H1 (cell line): ENCODE measurements around the gene PIAS3. TPM values are rescaled to one million over a fixed set of nuclear protein-coding genes. Genes with fewer than 3 reads are reported as not detected.

Experiments used
- CTCF ChIA-PET: fragments of 300-600 bp; sonication (Branson Sonifier 250); formaldehyde crosslinking; loops from one replicate; lab custom pipeline; 2021; ENCODE audit not compliant: partially characterized antibody; lab: Charles Lee
- POLR2A ChIA-PET: fragments of 300-600 bp; sonication (Branson Sonifier 250); formaldehyde crosslinking; loops from one replicate; lab custom pipeline; 2021; ENCODE audit warnings: inconsistent platforms; ENCODE audit not compliant: partially characterized antibody; lab: Charles Lee
- DNase-seq, 2 experiments: peaks; one replicate each; pipeline versions ENCODE4 v3.0.0 to v3.0.0-alpha.2; 2010 to 2022; ENCODE audit warnings: low spot score in 2 of 2, low read depth in 1 of 2, mixed read lengths in 1 of 2
- FAIRE-seq: peaks from 2 replicates; lab custom pipeline; 2011; peaks lifted over from hg19 to GRCh38; lab: Jason Lieb, UNC
- H2AFZ ChIP-seq: 2 replicates; pipeline ENCODE4 v1.8.1; 2012; ENCODE audit warnings: low read length, inconsistent platforms
- H2AK5ac ChIP-seq: 2 replicates; pipeline ENCODE4 v1.6.1; 2013; ENCODE audit warnings: low read depth, low read length
- H2BK120ac ChIP-seq: replicated peaks from 2 replicates; pipeline ENCODE3; 2013; ENCODE audit warnings: low read depth, low read length, inconsistent platforms
- H2BK12ac ChIP-seq: 2 replicates; pipeline ENCODE4 v1.6.1; 2013; ENCODE audit warnings: low read depth, low read length
- H2BK15ac ChIP-seq: 2 replicates; pipeline ENCODE4 v1.6.1; 2013; ENCODE audit warnings: low read length
- H2BK20ac ChIP-seq: 2 replicates; pipeline ENCODE4 v1.6.1; 2013; ENCODE audit warnings: low read length
- H2BK5ac ChIP-seq: 2 replicates; pipeline ENCODE4 v1.6.1; 2013; ENCODE audit warnings: low read depth, low read length
- H3K14ac ChIP-seq: 2 replicates; pipeline ENCODE4 v1.6.1; 2013; ENCODE audit warnings: inconsistent platforms; ENCODE audit not compliant: insufficient read length
- H3K18ac ChIP-seq: 2 replicates; pipeline ENCODE4 v1.6.1; 2013; ENCODE audit warnings: low read length; ENCODE audit errors: extremely low read depth
- H3K23ac ChIP-seq: 2 replicates; pipeline ENCODE4 v1.6.1; 2013; ENCODE audit warnings: inconsistent platforms; ENCODE audit not compliant: insufficient read length
- H3K23me2 ChIP-seq: 2 replicates; pipeline ENCODE4 v1.6.1; 2013; ENCODE audit warnings: low read depth, low read length
- H3K27ac ChIP-seq: 2 replicates; pipeline ENCODE4 v1.6.1; 2011; ENCODE audit warnings: low read depth, low read length, inconsistent platforms
- H3K27me3 ChIP-seq, 4 experiments: replicated peaks in 1 of 4; 1 replicate in 1 of 4; 2 replicates in 3 of 4; pipeline versions ENCODE4 v1.6.1 to v1.8.1; 2011 to 2013; ENCODE audit warnings: low read length in 3 of 4, mild to moderate bottlenecking in 3 of 4, inconsistent platforms in 2 of 4, mixed read lengths in 2 of 4, moderate library complexity in 1 of 4; ENCODE audit not compliant: control insufficient read depth in 3 of 4, insufficient read depth in 3 of 4; ENCODE audit errors: extremely low read depth in 1 of 4
- H3K36me3 ChIP-seq, 4 experiments: 2 replicates each; pipeline versions ENCODE4 v1.6.1 to v1.8.1; 2011 to 2013; ENCODE audit warnings: mild to moderate bottlenecking in 4 of 4, low read length in 3 of 4, moderate library complexity in 2 of 4, control low read depth in 1 of 4, inconsistent platforms in 1 of 4; ENCODE audit not compliant: insufficient read depth in 4 of 4, control insufficient read depth in 2 of 4
- H3K4ac ChIP-seq: replicated peaks from 2 replicates; pipeline ENCODE3; 2013; ENCODE audit warnings: low read length, low read depth, mixed read lengths, inconsistent platforms; ENCODE audit not compliant: insufficient read length
- H3K4me1 ChIP-seq, 4 experiments: replicated peaks in 1 of 4; 1 replicate in 1 of 4; 2 replicates in 3 of 4; pipeline versions ENCODE4 v1.6.1 to v1.8.1; 2011 to 2013; ENCODE audit warnings: low read length in 3 of 4, inconsistent platforms in 2 of 4, mixed read lengths in 1 of 4; ENCODE audit not compliant: insufficient read depth in 4 of 4, control insufficient read depth in 3 of 4
- H3K4me2 ChIP-seq, 2 experiments: 2 replicates each; pipeline versions ENCODE4 v1.6.1 to v1.8.1; 2011 to 2013; ENCODE audit warnings: low read depth in 2 of 2, low read length in 2 of 2, control low read depth in 1 of 2, inconsistent platforms in 1 of 2, mild to moderate bottlenecking in 1 of 2; ENCODE audit not compliant: insufficient read depth in 1 of 2
- H3K4me3 ChIP-seq, 4 experiments: fragments of 200-600, 300-600 bp in 1 of 4; sonication (generic), shearing (Covaris generic), sonication (Bioruptor Twin) in 1 of 4; 2 replicates each; pipeline versions ENCODE4 v1.5.1 to v1.8.1; 2011 to 2016; ENCODE audit warnings: low read length in 4 of 4, low read depth in 3 of 4, control low read depth in 2 of 4, inconsistent platforms in 2 of 4, mild to moderate bottlenecking in 2 of 4, mixed read lengths in 1 of 4, moderate library complexity in 1 of 4; ENCODE audit not compliant: insufficient read depth in 2 of 4; ENCODE audit errors: extremely low read depth in 1 of 4
- H3K56ac ChIP-seq: replicated peaks from 2 replicates; pipeline ENCODE3; 2013; ENCODE audit warnings: low read depth, mild to moderate bottlenecking, mixed read lengths, low read length, inconsistent platforms; ENCODE audit not compliant: insufficient read length
- H3K79me1 ChIP-seq: 2 replicates; pipeline ENCODE4 v1.6.1; 2013; ENCODE audit warnings: low read depth, low read length, control low read depth
- H3K79me2 ChIP-seq, 2 experiments: 2 replicates each; pipeline versions ENCODE4 v1.6.1 to v1.8.1; 2012 to 2013; ENCODE audit warnings: low read length in 2 of 2, mild to moderate bottlenecking in 2 of 2, inconsistent platforms in 1 of 2; ENCODE audit not compliant: insufficient read depth in 2 of 2, control insufficient read depth in 1 of 2
- H3K9ac ChIP-seq, 4 experiments: replicated peaks in 1 of 4; 1 replicate in 1 of 4; 2 replicates in 3 of 4; pipeline versions ENCODE4 v1.6.1 to v1.8.1; 2011 to 2013; ENCODE audit warnings: low read depth in 3 of 4, low read length in 3 of 4, control low read depth in 2 of 4, mild to moderate bottlenecking in 2 of 4, moderate library complexity in 2 of 4, inconsistent platforms in 1 of 4; ENCODE audit errors: extremely low read depth in 1 of 4
- H3K9me3 ChIP-seq, 2 experiments: 2 replicates each; pipeline versions ENCODE4 v1.6.1 to v1.8.1; 2012 to 2013; ENCODE audit warnings: mild to moderate bottlenecking in 2 of 2, moderate library complexity in 2 of 2, control low read depth in 1 of 2, inconsistent platforms in 1 of 2, low read depth in 1 of 2, low read length in 1 of 2, mixed read lengths in 1 of 2; ENCODE audit not compliant: insufficient read depth in 2 of 2
- H4K20me1 ChIP-seq, 2 experiments: replicated peaks in 1 of 2; 2 replicates each; pipeline versions ENCODE3 to v1.8.1; 2011 to 2013; ENCODE audit warnings: inconsistent platforms in 2 of 2, low read length in 2 of 2, mild to moderate bottlenecking in 1 of 2; ENCODE audit not compliant: insufficient read depth in 2 of 2, control insufficient read depth in 1 of 2
- H4K5ac ChIP-seq: 2 replicates; pipeline ENCODE4 v1.6.1; 2013; ENCODE audit warnings: low read length, low read depth, mixed read lengths, inconsistent platforms; ENCODE audit not compliant: insufficient read length
- H4K8ac ChIP-seq: 2 replicates; pipeline ENCODE4 v1.8.0; 2013; ENCODE audit warnings: mild to moderate bottlenecking, moderate library complexity, low read length, inconsistent platforms; ENCODE audit not compliant: insufficient read depth; ENCODE audit errors: extremely low read depth
- H4K91ac ChIP-seq: replicated peaks from 2 replicates; pipeline ENCODE3; 2013; ENCODE audit warnings: low read length, mixed read lengths, inconsistent platforms; ENCODE audit not compliant: insufficient read length
- CHD2 ChIP-seq: IDR thresholded peaks from 2 replicates; pipeline ENCODE4 v1.6.1; 2012; ENCODE audit warnings: low read length, improper control_type of control experiment
- CTCF ChIP-seq, 3 experiments: IDR thresholded peaks; 1 replicate in 2 of 3; 2 replicates in 1 of 3; pipeline versions ENCODE4 v1.5.1 to v1.6.1; 2011; ENCODE audit warnings: low read length in 3 of 3, mild to moderate bottlenecking in 3 of 3, inconsistent platforms in 2 of 3, low read depth in 1 of 3, moderate library complexity in 1 of 3; ENCODE audit not compliant: insufficient read depth in 1 of 3; ENCODE audit errors: control extremely low read depth in 1 of 3
- EGR1 ChIP-seq: IDR thresholded peaks from 2 replicates; pipeline ENCODE4 v1.6.1; 2011; ENCODE audit warnings: low read depth, low read length, borderline replicate concordance
- MAFK ChIP-seq: IDR thresholded peaks from 2 replicates; pipeline ENCODE4 v1.6.1; 2012; ENCODE audit warnings: low read depth, mild to moderate bottlenecking, improper control_type of control experiment, low read length
- MAX ChIP-seq: IDR thresholded peaks from 2 replicates; pipeline ENCODE4 v1.6.1; 2012; ENCODE audit warnings: inconsistent platforms
- POLR2AphosphoS5 ChIP-seq: IDR thresholded peaks from 2 replicates; pipeline ENCODE4 v1.6.1; 2011; ENCODE audit warnings: low read depth, low read length
- RAD21 ChIP-seq, 2 experiments: IDR thresholded peaks in 1 of 2; conservative IDR thresholded peaks in 1 of 2; 2 replicates each; pipeline ENCODE4 v1.6.1; 2011; ENCODE audit warnings: low read depth in 2 of 2, low read length in 2 of 2, improper control_type of control experiment in 1 of 2, inconsistent platforms in 1 of 2, mild to moderate bottlenecking in 1 of 2, moderate library complexity in 1 of 2
- RFX5 ChIP-seq: IDR thresholded peaks from 2 replicates; pipeline ENCODE4 v1.6.1; 2011; ENCODE audit warnings: low read depth, low read length, improper control_type of control experiment, borderline replicate concordance
- SIN3A ChIP-seq, 2 experiments: IDR thresholded peaks in 1 of 2; conservative IDR thresholded peaks in 1 of 2; 2 replicates each; pipeline ENCODE4 v1.6.1; 2011 to 2012; ENCODE audit warnings: low read length in 2 of 2, improper control_type of control experiment in 1 of 2, low read depth in 1 of 2, mild to moderate bottlenecking in 1 of 2
- WGBS, 2 experiments: shearing (Covaris generic) in 1 of 2; methylation state at CpG; one replicate each; pipeline versions ENCODE4 v1.1.6 to v1.1.7; 2013 to 2015; ENCODE audit warnings: low lambda C conversion rate in 2 of 2, mixed read lengths in 2 of 2, inconsistent platforms in 1 of 2, low coverage in 1 of 2, missing lambda C conversion rate in 1 of 2; ENCODE audit not compliant: insufficient replicate concordance in 2 of 2, insufficient coverage in 1 of 2, insufficient read length in 1 of 2; ENCODE audit errors: extremely low coverage in 1 of 2, missing lambda C conversion rate in 1 of 2; 5-methylcytosine and 5-hydroxymethylcytosine counted together
- polyA plus RNA-seq, 7 experiments: library from polyadenylated mRNA; depleted of rRNA in 3 of 7; stranded (reverse) in 5 of 7; unstranded in 2 of 7; fragments of >200 nt in 5 of 7; fragments of 200-250 nt in 2 of 7; gene quantifications; 1 replicate in 5 of 7; 2 replicates in 1 of 7; 4 replicates in 1 of 7; pipeline versions ENCODE4 v1.2.1 to v1.2.3, GENCODE V29; 2011 to 2013; ENCODE audit warnings: missing spikeins in 2 of 7, mixed read lengths in 2 of 7
- total RNA-seq: library from RNA; stranded (reverse); fragmentation: NEBNext Ultra II Directional; extraction: Animal tissue kit (Norgen Biotek cat#: 25700); gene quantifications from 2 replicates; pipeline ENCODE4 v1.2.1, GENCODE V29; 2021

Gene PIAS3
- total and polyA plus RNA-seq, 2 of the 8 experiments (the other 6 are each of a cell fraction or from before 2014, with no cell fraction given): 36.7 to 49.9 TPM

- CTCF ChIA-PET: interaction anchor here (0.9 to 9.6 kb wide), 24 partner anchors 14 to 192 kb away, joined by 3 to 214 read pairs (median 10); partner anchors contain the start of genes ANKRD35, ITGA10, LIX1L and PIAS3
- Histone ChIP-seq H3K14ac (no peak overlapping the region), H3K79me2 (no peaks in the 10 kb centered on the region), H3K4me3 (peak overlapping the region; percentile 43 to 77 (median 66)), H4K5ac (no peak overlapping the region), H3K4me2 (peak overlapping the region; percentile 47 to 89), H3K9ac (peak overlapping the region in 3 of 4 experiments; percentile 37 to 59 (median 54); a peak in 3 of 7 replicates), H3K18ac (no peak overlapping the region), H3K27me3 (no peaks in the 10 kb centered on the region), H4K8ac (no peak overlapping the region), H3K9me3 (no peaks in the 10 kb centered on the region), H3K27ac (no peak overlapping the region), H3K4me1 (peaks cover 0 to 8% (median 0%) of the 10 kb centered on the region in 4 experiments; a peak in 2 of 7 replicates), H3K23me2 (peaks cover 3% of the 10 kb centered on the region), H2BK15ac (no peak overlapping the region), H3K36me3 (peaks cover 2 to 40% (median 35%) of the 10 kb centered on the region in 4 experiments; a peak in 7 of 8 replicates), H4K91ac (no peak overlapping the region), H2BK120ac (no peak overlapping the region), H2BK12ac (no peak overlapping the region), H3K4ac (no peak overlapping the region), H4K20me1 (peaks cover 2 to 4% of the 10 kb centered on the region in 2 experiments), H2BK5ac (no peak overlapping the region), H3K79me1 (no peaks in the 10 kb centered on the region), H2AFZ (peak overlapping the region; percentile 62; the same call in 1 of the 2 replicates), H3K23ac (no peak overlapping the region), H3K56ac (no peak overlapping the region), H2BK20ac (no peak overlapping the region), H2AK5ac (no peak overlapping the region)
- POLR2A ChIA-PET: interaction anchor here (0.8 to 8.2 kb wide), 12 partner anchors 9 to 206 kb away, joined by 3 to 95 read pairs (median 7); partner anchors contain the start of genes PIAS3, POLR3C and RNF115
- WGBS, 2 experiments: 44% methylated on average over 2 of the region's 3 CpGs; no CpG with 5 or more reads in 1 of the 2 experiments
- DNase-seq (peak in 1 of 2 experiments; percentile 74), FAIRE-seq (no peak)
- TF ChIP-seq RAD21 (IDR thresholded peaks at IDR 0.05 in 1 of 2, conservative IDR thresholded peaks at IDR 0.05 in 1 of 2; ENCODE audit: low read depth in 2 of 2, low read length in 2 of 2) (peak; percentile 63 to 69), MAX (peak; percentile 59; the same call in 1 of the 2 replicates), POLR2AphosphoS5 (peak; percentile 39), CTCF (IDR thresholded peaks at IDR 0.05; ENCODE audit: control extremely low read depth in 1 of 3, insufficient read depth in 1 of 3, low read depth in 1 of 3, low read length in 3 of 3) (peak; percentile 71 to 82 (median 79)), MAFK (no peak), CHD2 (0 out of 2 replicates have a peak, but pooled peaks have one; percentile 19), RFX5 (no peak), SIN3A (conservative IDR thresholded peaks at IDR 0.05 in 1 of 2, IDR thresholded peaks at IDR 0.05 in 1 of 2; ENCODE audit: low read depth in 1 of 2, low read length in 2 of 2) (0 out of 4 replicates have a peak, but pooled peaks of 1 of the 2 experiments have one; percentile 48), EGR1 (no peak)
Measured at GRCh38 chr1:145846201-145846612, 12.7 kb downstream of the PIAS3 start.
